MCF 10A (cell line): Measurements from ENCODE around the gene APBB2. TPM values are rescaled to one million over a fixed set of nuclear protein-coding genes. Genes with fewer than 3 reads are reported as not detected.

Experiments used
- BruUV-seq: library from RNA; stranded (reverse); fragments of 400-500 nt; replicated peaks from 2 replicates; lab custom pipeline; 2021; lab: Mats Ljungman, UMichigan
- CTCF ChIA-PET: fragments of 300-600 bp; sonication (Branson Sonifier 250); formaldehyde crosslinking; extraction: SDS; loops from one replicate; lab custom pipeline; 2021; ENCODE audit warnings: antibody characterized with exemption, inconsistent platforms; lab: Yijun Ruan, JAX
- POLR2A ChIA-PET: fragments of 300-600, 350-650 bp; sonication (Branson Sonifier 250); formaldehyde crosslinking; extraction: SDS; loops from one replicate; lab custom pipeline; 2020; ENCODE audit warnings: antibody characterized with exemption, inconsistent platforms; lab: Yijun Ruan, JAX
- DNase-seq: peaks from one replicate; pipeline ENCODE4 v3.0.0-alpha.2; 2018; ENCODE audit not compliant: unreplicated experiment
- H3K27ac Mint-ChIP-seq: one replicate; pipeline ENCODE4 v1.8.0; 2022; ENCODE audit warnings: mild to moderate bottlenecking, low read depth, mixed read lengths; ENCODE audit not compliant: unreplicated experiment
- H3K27me3 Mint-ChIP-seq: one replicate; pipeline ENCODE4 v1.8.0; 2022; ENCODE audit warnings: mixed read lengths; ENCODE audit not compliant: insufficient read depth, unreplicated experiment
- H3K36me3 Mint-ChIP-seq: one replicate; pipeline ENCODE4 v1.8.0; 2022; ENCODE audit warnings: mild to moderate bottlenecking, moderate library complexity, mixed read lengths; ENCODE audit not compliant: insufficient read depth, unreplicated experiment
- H3K4me1 Mint-ChIP-seq: one replicate; pipeline ENCODE4 v1.8.0; 2022; ENCODE audit warnings: mixed read lengths; ENCODE audit not compliant: insufficient read depth, unreplicated experiment
- H3K4me3 Mint-ChIP-seq: one replicate; pipeline ENCODE4 v1.8.0; 2022; ENCODE audit warnings: mild to moderate bottlenecking, moderate library complexity, mixed read lengths; ENCODE audit not compliant: unreplicated experiment
- H3K9me3 Mint-ChIP-seq: one replicate; pipeline ENCODE4 v1.8.0; 2022; ENCODE audit warnings: mixed read lengths; ENCODE audit not compliant: unreplicated experiment
- intact Hi-C: fragments of 100-400 bp; cut with micrococcal nuclease; formaldehyde crosslinking; loops from 2 replicates; pipeline ENCODE4 v1.14.1; 2022
- total RNA-seq: library from RNA; stranded (reverse); gene quantifications from 2 replicates; pipeline ENCODE4 v1.2.3, GENCODE V29; 2022
- TF ChIP-seq, protein P1 (sequence below): fragments of 200-600 bp; IDR thresholded peaks from one replicate; pipeline ENCODE4 v1.8.0; 2022; ENCODE audit warnings: antibody characterized with exemption, mild to moderate bottlenecking; ENCODE audit not compliant: unreplicated experiment

APBB2 gene
- total RNA-seq, 1 experiment from 2014 or later, result 201 TPM

DNA sequence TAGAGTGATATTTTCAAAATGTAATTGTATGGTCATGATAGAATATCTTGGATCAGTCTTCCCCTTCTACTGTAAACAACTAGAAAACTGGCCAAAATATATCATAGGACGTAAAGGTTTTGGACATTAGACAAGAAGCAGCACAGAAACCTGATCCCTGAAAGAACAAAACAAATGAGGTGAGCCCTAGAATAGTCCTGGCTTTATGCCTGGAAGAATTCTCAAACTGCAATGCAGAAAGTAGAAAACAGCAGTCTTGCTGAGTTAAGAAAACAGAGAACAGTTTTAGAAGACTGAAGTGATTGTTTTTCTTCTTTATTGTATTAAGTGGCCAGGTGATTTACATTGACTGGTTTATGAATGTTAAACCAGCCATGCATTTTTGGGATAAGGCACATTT is 445.1 kb downstream of the APBB2 start:
- CTCF ChIA-PET, result no interaction called here
- Mint-ChIP-seq H3K27ac (no peak overlapping the region), H3K4me3 (no peak overlapping the region), H3K36me3 (no peaks in the 10 kb centered on the region), H3K9me3 (no peaks in the 10 kb centered on the region), H3K4me1 (no peaks in the 10 kb centered on the region), H3K27me3 (no peaks in the 10 kb centered on the region)
- POLR2A ChIA-PET, result no interaction called here
- peak; percentile 17 for DNase-seq
- intact Hi-C loops, result no loop called here
- BruUV-seq, result no TSS peak
- TF ChIP-seq, protein P1, sequence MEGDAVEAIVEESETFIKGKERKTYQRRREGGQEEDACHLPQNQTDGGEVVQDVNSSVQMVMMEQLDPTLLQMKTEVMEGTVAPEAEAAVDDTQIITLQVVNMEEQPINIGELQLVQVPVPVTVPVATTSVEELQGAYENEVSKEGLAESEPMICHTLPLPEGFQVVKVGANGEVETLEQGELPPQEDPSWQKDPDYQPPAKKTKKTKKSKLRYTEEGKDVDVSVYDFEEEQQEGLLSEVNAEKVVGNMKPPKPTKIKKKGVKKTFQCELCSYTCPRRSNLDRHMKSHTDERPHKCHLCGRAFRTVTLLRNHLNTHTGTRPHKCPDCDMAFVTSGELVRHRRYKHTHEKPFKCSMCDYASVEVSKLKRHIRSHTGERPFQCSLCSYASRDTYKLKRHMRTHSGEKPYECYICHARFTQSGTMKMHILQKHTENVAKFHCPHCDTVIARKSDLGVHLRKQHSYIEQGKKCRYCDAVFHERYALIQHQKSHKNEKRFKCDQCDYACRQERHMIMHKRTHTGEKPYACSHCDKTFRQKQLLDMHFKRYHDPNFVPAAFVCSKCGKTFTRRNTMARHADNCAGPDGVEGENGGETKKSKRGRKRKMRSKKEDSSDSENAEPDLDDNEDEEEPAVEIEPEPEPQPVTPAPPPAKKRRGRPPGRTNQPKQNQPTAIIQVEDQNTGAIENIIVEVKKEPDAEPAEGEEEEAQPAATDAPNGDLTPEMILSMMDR, result no peak

DNA sequence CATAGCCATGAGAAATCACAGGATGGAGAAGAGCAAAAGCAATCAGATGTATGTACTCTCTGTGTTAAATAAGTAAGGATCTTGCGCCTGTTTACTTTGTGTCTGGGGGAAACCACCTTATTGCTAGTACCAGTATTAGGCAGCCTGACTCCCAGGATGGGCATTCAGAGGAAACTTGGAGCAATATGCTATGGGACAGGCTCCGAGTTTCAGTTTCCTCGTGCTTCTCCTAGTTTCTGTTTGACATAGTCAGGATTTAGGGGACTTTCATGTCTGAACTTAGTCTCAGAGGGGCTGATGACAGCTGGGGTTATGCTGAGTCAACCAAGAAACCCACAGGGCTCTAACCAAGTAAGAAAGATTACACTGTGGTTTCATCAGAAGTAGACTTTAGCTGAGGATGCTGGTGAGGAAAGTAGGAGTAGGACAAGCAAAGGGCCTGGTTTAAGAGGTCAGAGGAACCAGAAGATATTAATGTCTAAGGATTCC is 451.1 kb downstream of the APBB2 start:
- BruUV-seq, result no TSS peak
- ChIA-PET POLR2A (no interaction called here), CTCF (interaction anchor here (0.8 kb wide), 1 partner anchor 158 kb away, joined by 3 read pairs; no protein-coding TSS in a partner anchor)
- no peak for DNase-seq
- H3K9me3 Mint-ChIP-seq, result no peaks in the 10 kb centered on the region
- no peaks in the 10 kb centered on the region for H3K27me3 Mint-ChIP-seq
- H3K4me1 Mint-ChIP-seq, result no peaks in the 10 kb centered on the region
- no peak overlapping the region for H3K27ac Mint-ChIP-seq
- TF ChIP-seq, protein P1, result no peak
- intact Hi-C loops, result no loop called here
- H3K36me3 Mint-ChIP-seq, result no peaks in the 10 kb centered on the region
- no peak overlapping the region for H3K4me3 Mint-ChIP-seq

Other genes with a start within 250 kb of the APBB2 start
- gene UCHL1, start 42.4 kb upstream of the APBB2 start, total RNA-seq, result 1.3 and 1.4 TPM in 2 replicates